GM12864 (cell line): Measurements from ENCODE around the gene FITM1.

ENCODE experiments used
- DNase-seq: peaks from one replicate; pipeline ENCODE4 v3.0.0-alpha.2; 2011; ENCODE audit warnings: low read depth
- H3K4me3 ChIP-seq: 2 replicates; pipeline ENCODE4 v1.5.1; 2011; ENCODE audit warnings: mild to moderate bottlenecking, low read depth, low read length, control low read depth
- CTCF ChIP-seq: IDR thresholded peaks from 2 replicates; pipeline ENCODE4 v1.5.1; 2011; ENCODE audit warnings: low read depth, mild to moderate bottlenecking, moderate library complexity, low read length, control low read depth, inconsistent platforms; ENCODE audit errors: missing control alignments

The FITM1 gene

DNA sequence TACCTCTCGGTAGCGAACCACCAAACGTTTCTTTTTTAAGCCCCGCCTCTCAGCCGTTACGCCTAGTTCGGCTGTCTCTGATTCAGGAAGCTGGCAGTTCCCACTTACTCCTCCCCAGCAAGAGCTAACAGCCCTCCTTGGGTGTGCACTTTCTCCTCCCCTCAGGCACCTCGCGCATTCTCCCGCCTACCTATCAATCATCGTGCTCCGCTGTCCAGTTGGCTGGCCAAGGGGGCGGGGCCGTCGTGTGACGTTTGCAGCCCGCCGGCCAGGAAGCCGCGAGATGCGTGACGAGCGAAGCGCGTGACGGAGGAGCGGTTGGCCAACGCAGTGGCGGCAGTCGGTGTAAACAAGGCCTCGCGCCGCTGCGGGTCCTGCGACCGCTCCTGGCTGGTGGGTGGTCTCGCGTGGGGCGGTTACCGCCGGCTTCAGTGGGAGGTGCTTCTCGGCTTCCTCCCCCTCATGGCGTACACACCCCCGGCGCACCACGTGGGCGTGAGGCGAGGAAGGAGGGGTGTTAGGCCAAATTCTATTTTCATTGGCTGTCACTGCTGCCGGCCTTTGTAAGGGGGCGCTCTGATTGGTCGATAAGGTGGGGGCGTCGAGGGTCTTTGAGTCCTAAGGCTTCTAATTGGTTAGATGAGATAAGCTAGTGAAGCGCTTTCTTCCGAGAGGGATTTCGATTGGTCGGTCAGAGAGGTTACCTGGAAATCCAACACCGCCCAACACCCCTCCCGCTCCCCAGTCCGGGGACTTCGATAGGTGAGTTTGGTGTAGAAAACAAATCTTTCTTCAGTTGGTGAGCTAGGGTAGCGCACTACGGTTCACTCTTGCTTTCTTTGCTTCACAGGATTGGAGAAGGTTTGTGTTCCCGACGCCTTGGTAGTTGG, 15.7 kb upstream of the FITM1 start, which contains the start of the genes DCAF11 and NRL:
TSS of gene DCAF11 (plus strand) at position 246 of the 890 bp plus-strand sequence. CDS start 818 bp downstream, outside the sequence.
TSS of gene NRL (minus strand) at position 418 of the 890 bp plus-strand sequence. CDS start 32,101 bp downstream, outside the sequence.
- TF ChIP-seq CTCF: no peak
- peak within 1 kb of the TSS; percentile 75 for H3K4me3 ChIP-seq
- peak; percentile 100 for DNase-seq

- H3K4me3 ChIP-seq: peak overlapping the region; percentile 75
- TF ChIP-seq CTCF: no peak
- no peak for DNase-seq
Measured at GRCh38 chr14:24115422-24116127, 14.9 kb upstream of the FITM1 start.

GRCh38 chr14:24116128-24116814, 14.2 kb upstream of the FITM1 start:
- no peak for TF ChIP-seq CTCF
- no peak for DNase-seq
- H3K4me3 ChIP-seq: peak overlapping the region; percentile 75

GRCh38 chr14:24117179-24117578, 13.3 kb upstream of the FITM1 start:
- no peak for TF ChIP-seq CTCF
- DNase-seq: no peak
- H3K4me3 ChIP-seq: no peak overlapping the region

DNA sequence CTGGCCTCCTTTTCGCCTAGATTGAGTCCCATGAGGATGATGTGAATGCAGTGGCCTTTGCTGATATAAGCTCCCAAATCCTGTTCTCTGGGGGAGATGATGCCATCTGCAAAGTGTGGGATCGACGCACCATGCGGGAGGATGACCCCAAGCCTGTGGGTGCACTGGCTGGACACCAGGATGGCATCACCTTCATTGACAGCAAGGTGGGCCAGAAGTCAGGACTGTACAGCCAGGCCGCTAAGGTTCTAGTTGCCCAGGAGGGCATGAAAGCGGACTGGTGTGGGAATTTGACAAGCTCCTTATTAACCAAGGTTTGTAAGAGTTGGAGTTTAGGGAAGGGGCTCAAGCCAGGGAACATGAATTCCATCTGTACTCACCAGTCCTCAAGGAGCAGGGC, 10.8 kb upstream of the FITM1 start:
- H3K4me3 ChIP-seq: no peak overlapping the region
- no peak for TF ChIP-seq CTCF
- no peak for DNase-seq

DNA sequence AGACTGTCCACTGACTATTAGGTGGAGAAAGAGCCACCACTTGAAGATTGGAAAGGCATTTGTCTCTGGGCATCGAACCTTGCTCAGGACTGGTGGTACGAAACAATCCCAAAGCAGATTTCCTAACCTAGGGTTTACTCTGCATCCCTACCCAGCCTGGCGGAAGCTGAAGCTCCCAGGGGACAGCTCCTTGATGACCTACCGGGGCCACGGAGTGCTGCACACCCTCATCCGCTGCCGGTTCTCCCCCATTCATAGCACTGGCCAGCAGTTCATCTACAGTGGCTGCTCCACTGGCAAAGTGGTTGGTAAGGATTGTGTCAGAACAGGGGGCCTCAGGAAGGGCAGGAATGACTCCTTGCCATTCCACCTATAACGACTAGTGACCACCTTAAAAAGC, 9.2 kb upstream of the FITM1 start:
- no peak for TF ChIP-seq CTCF
- no peak overlapping the region for H3K4me3 ChIP-seq
- DNase-seq: no peak
